Endothelial cell (in vitro differentiated cells): Measurements from ENCODE around the gene SASS6. TPM values are rescaled to one million over a fixed set of nuclear protein-coding genes. Genes with fewer than 3 reads are reported as not detected.

Source experiments
- DNase-seq: peaks from one replicate; pipeline ENCODE4 v3.0.0; 2021; ENCODE audit warnings: low spot score
- H3K27ac Mint-ChIP-seq: one replicate; pipeline ENCODE4 v1.8.0; 2021; ENCODE audit warnings: mixed read lengths, inconsistent platforms; ENCODE audit not compliant: unreplicated experiment
- H3K27me3 Mint-ChIP-seq: one replicate; pipeline ENCODE4 v1.8.0; 2021; ENCODE audit warnings: mild to moderate bottlenecking, moderate library complexity, mixed read lengths, inconsistent platforms; ENCODE audit not compliant: unreplicated experiment
- H3K36me3 Mint-ChIP-seq: one replicate; pipeline ENCODE4 v1.8.0; 2021; ENCODE audit warnings: mild to moderate bottlenecking, low read depth, mixed read lengths, inconsistent platforms; ENCODE audit not compliant: unreplicated experiment
- H3K4me1 Mint-ChIP-seq: one replicate; pipeline ENCODE4 v1.8.0; 2021; ENCODE audit warnings: mild to moderate bottlenecking, mixed read lengths, inconsistent platforms; ENCODE audit not compliant: unreplicated experiment
- H3K4me3 Mint-ChIP-seq: one replicate; pipeline ENCODE4 v1.8.0; 2021; ENCODE audit warnings: mild to moderate bottlenecking, mixed read lengths, inconsistent platforms; ENCODE audit not compliant: unreplicated experiment
- H3K9me3 Mint-ChIP-seq: one replicate; pipeline ENCODE4 v1.8.0; 2021; ENCODE audit warnings: mixed read lengths, inconsistent platforms; ENCODE audit not compliant: unreplicated experiment
- long read RNA-seq: library from polyadenylated mRNA; unstranded; transcript quantifications from one replicate; pipeline ENCODE4 v2.0.0, GENCODE V29; 2020; ENCODE audit not compliant: unreplicated experiment
- total RNA-seq: library from RNA; stranded (reverse); fragmentation: NEBNext Ultra II Directional; extraction: Animal tissue kit (Norgen Biotek cat#: 25700); gene quantifications from one replicate; pipeline ENCODE4 v1.2.1, GENCODE V29; 2021; ENCODE audit not compliant: unreplicated experiment
- TF ChIP-seq, protein P1 (sequence below): fragments of 200-600 bp; sonication (generic); IDR thresholded peaks from one replicate; pipeline ENCODE4 v1.5.0; 2021; ENCODE audit warnings: antibody characterized with exemption; ENCODE audit not compliant: unreplicated experiment

Gene SASS6, protein sequence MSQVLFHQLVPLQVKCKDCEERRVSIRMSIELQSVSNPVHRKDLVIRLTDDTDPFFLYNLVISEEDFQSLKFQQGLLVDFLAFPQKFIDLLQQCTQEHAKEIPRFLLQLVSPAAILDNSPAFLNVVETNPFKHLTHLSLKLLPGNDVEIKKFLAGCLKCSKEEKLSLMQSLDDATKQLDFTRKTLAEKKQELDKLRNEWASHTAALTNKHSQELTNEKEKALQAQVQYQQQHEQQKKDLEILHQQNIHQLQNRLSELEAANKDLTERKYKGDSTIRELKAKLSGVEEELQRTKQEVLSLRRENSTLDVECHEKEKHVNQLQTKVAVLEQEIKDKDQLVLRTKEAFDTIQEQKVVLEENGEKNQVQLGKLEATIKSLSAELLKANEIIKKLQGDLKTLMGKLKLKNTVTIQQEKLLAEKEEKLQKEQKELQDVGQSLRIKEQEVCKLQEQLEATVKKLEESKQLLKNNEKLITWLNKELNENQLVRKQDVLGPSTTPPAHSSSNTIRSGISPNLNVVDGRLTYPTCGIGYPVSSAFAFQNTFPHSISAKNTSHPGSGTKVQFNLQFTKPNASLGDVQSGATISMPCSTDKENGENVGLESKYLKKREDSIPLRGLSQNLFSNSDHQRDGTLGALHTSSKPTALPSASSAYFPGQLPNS
- total RNA-seq: 6.1 TPM
- long read RNA-seq, partial matches to known transcripts: 1 of 2 reads
- long read RNA-seq, other reads (novel, unspliced or antisense): 1 of 2 reads

- H3K4me1 Mint-ChIP-seq: peaks cover 10% of the 10 kb centered on the region
Observed at GRCh38 chr1:100132566-100133477, at the start of gene SASS6, which contains the start of gene TRMT13. SASS6 (minus strand) TSS chr1:100132930; CDS start chr1:100132814, 116 bp downstream. TRMT13 (plus strand) TSS chr1:100133163; CDS start chr1:100133169, 6 bp downstream.

GRCh38 chr1:100178091-100178490 is 45.4 kb upstream of the SASS6 start, which contains the start of gene LRRC39:
LRRC39 (minus strand) TSS chr1:100178256; CDS start chr1:100168516, 9,740 bp downstream.
- H3K4me3 Mint-ChIP-seq: no peak within 1 kb of the TSS
- no peaks in the 10 kb centered on the region for H3K36me3 Mint-ChIP-seq
- DNase-seq: no peak
- H3K4me1 Mint-ChIP-seq: no peaks in the 10 kb centered on the region
- peaks cover 2% of the 10 kb centered on the region for H3K27me3 Mint-ChIP-seq
- H3K9me3 Mint-ChIP-seq: no peaks in the 10 kb centered on the region
- no peak within 1 kb of the TSS for H3K27ac Mint-ChIP-seq
- TF ChIP-seq, protein P1, sequence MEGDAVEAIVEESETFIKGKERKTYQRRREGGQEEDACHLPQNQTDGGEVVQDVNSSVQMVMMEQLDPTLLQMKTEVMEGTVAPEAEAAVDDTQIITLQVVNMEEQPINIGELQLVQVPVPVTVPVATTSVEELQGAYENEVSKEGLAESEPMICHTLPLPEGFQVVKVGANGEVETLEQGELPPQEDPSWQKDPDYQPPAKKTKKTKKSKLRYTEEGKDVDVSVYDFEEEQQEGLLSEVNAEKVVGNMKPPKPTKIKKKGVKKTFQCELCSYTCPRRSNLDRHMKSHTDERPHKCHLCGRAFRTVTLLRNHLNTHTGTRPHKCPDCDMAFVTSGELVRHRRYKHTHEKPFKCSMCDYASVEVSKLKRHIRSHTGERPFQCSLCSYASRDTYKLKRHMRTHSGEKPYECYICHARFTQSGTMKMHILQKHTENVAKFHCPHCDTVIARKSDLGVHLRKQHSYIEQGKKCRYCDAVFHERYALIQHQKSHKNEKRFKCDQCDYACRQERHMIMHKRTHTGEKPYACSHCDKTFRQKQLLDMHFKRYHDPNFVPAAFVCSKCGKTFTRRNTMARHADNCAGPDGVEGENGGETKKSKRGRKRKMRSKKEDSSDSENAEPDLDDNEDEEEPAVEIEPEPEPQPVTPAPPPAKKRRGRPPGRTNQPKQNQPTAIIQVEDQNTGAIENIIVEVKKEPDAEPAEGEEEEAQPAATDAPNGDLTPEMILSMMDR: no peak

More at GRCh38 chr1:100132566-100133477, at the start of gene SASS6, which contains the start of gene TRMT13:
- H3K9me3 Mint-ChIP-seq: no peaks in the 10 kb centered on the region
- no peaks in the 10 kb centered on the region for H3K36me3 Mint-ChIP-seq
- peak within 1 kb of the TSS; percentile 97 for H3K27ac Mint-ChIP-seq
- TF ChIP-seq, protein P1: peak; percentile 5
- H3K4me3 Mint-ChIP-seq: peak within 1 kb of the TSS; percentile 99
- H3K27me3 Mint-ChIP-seq: peaks cover 6% of the 10 kb centered on the region
- peak; percentile 87 for DNase-seq

DNA sequence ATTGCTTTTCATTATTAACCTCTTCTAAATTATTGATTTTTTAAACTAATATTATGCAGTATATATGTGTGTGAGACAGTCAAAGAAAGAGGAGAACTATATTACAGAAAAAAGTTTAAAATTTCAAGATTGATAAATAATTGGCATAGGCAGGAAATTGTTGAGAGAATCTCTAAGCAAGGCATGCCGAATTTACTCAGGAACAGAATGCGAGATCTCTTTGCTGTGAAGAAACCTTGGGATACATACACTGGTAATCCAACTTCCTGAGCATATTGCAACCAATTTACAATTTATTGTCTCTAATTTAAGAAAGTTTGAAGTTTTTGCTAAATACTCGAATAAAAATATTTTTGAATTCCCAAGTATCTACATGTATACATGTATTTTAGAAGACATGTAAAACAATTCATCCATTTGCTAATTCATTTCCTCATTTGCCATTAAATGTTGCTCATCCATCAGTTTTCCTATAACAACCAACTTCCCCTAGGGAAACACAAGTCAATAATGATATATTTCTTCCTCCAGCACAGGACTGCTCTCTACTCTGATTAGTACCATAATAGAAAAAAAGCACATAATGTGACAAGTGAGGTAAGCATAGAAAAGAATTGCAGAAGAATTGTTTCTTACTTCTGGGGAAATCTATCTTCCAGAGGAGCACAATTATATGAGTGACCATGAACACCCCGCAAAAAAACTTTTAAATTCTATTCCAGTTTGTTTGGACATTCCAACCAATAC is 44.7 kb upstream of the SASS6 start:
- Mint-ChIP-seq H3K27me3 (peaks cover 2% of the 10 kb centered on the region), H3K27ac (no peak overlapping the region), H3K36me3 (no peaks in the 10 kb centered on the region), H3K4me3 (no peak overlapping the region), H3K4me1 (no peaks in the 10 kb centered on the region), H3K9me3 (no peaks in the 10 kb centered on the region)
- TF ChIP-seq, protein P1: no peak
- DNase-seq: no peak

DNA sequence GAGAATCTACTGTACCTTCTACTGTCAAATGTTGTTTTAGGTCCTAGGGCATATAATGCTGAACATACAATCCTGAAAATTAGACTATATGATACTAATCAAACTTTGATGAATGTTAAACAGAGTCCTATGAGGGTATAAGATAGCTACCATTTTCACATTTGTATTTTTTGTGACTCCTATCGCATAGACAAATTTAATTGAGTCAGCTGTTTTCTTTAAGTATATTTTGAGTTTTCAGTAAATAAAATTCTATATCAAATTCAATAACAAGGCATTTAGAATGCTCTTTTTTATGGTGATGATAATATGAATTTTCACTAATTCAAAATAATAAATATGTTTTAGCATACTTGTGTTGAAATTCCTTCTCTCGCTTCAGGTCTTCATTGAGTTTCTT is 35.3 kb upstream of the SASS6 start:
- DNase-seq: no peak
- no peaks in the 10 kb centered on the region for H3K4me1 Mint-ChIP-seq
- H3K4me3 Mint-ChIP-seq: no peak overlapping the region
- no peaks in the 10 kb centered on the region for H3K9me3 Mint-ChIP-seq
- peaks cover 2% of the 10 kb centered on the region for H3K27me3 Mint-ChIP-seq
- TF ChIP-seq, protein P1: no peak
- no peaks in the 10 kb centered on the region for H3K36me3 Mint-ChIP-seq
- H3K27ac Mint-ChIP-seq: no peak overlapping the region
